Kidney (tissue), 14 donors: Measurements from ENCODE around the gene RETREG1. TPM values are rescaled to one million over a fixed set of nuclear protein-coding genes. Genes with fewer than 3 reads are reported as not detected.
"Not testable (repeated sequence)": the region's sequence is repeated elsewhere in the genome, so short reads cannot be mapped to it uniquely, and the experiment has no call there.

Experiments used
- DNase-seq, 5 donors: peaks; one replicate each; pipeline ENCODE4 v3.0.0-alpha.2; 2013 to 2020
- FAIRE-seq: peaks from 2 replicates; lab custom pipeline; 2012; peaks lifted over from hg19 to GRCh38; lab: Jason Lieb, UNC
- H3K27ac ChIP-seq, 2 donors: one replicate each; pipeline ENCODE4 v1.7.0; 2013; ENCODE audit warnings: low read depth in 2 of 2, low read length in 2 of 2, inconsistent platforms in 1 of 2
- H3K27me3 ChIP-seq: one replicate; pipeline ENCODE4 v1.7.1; 2013; ENCODE audit warnings: low read length, inconsistent platforms; ENCODE audit not compliant: control insufficient read depth, insufficient read depth
- H3K36me3 ChIP-seq, 3 donors: one replicate each; pipeline versions ENCODE4 v1.7.0 to v1.7.1; 2013; ENCODE audit warnings: low read length in 3 of 3, control low read depth in 1 of 3, inconsistent platforms in 1 of 3; ENCODE audit not compliant: insufficient read depth in 3 of 3, control insufficient read depth in 2 of 3
- H3K4me1 ChIP-seq, 3 donors: one replicate each; pipeline versions ENCODE4 v1.7.0 to v1.7.1; 2013; ENCODE audit warnings: low read length in 3 of 3, inconsistent platforms in 1 of 3, low read depth in 1 of 3; ENCODE audit not compliant: control insufficient read depth in 2 of 3, insufficient read depth in 2 of 3
- H3K4me3 ChIP-seq, 3 donors: one replicate each; pipeline versions ENCODE4 v1.7.0 to v1.8.1; 2013; ENCODE audit warnings: low read length in 3 of 3, control low read depth in 1 of 3, inconsistent platforms in 1 of 3
- H3K9ac ChIP-seq, 3 donors: one replicate each; pipeline versions ENCODE4 v1.7.0 to v1.7.1; 2013; ENCODE audit warnings: low read length in 3 of 3, control low read depth in 1 of 3, inconsistent platforms in 1 of 3
- H3K9me3 ChIP-seq, 3 donors: one replicate each; pipeline versions ENCODE4 v1.7.0 to v1.7.1; 2013; ENCODE audit warnings: low read length in 3 of 3, control low read depth in 1 of 3, inconsistent platforms in 1 of 3; ENCODE audit not compliant: control insufficient read depth in 2 of 3, insufficient read depth in 1 of 3
- CTCF ChIP-seq: IDR thresholded peaks from 3 replicates; pipeline ENCODE4 v1.5.1; 2012; ENCODE audit warnings: mild to moderate bottlenecking, moderate library complexity, borderline replicate concordance; ENCODE audit not compliant: insufficient read depth; ENCODE audit errors: extremely low read depth
- intact Hi-C: fragments of 100-400 bp; cut with DNase I; formaldehyde crosslinking; loops from one replicate; pipeline ENCODE4 v1.11.1; 2022
- polyA plus RNA-seq: library from polyadenylated mRNA; stranded (reverse); fragments of 350-450 nt; fragmentation: Illumina TruSeq; extraction: RNeasy Lipid Tissue Mini Kit (QIAGEN cat#74804); gene quantifications from one replicate; pipeline ENCODE4 v1.2.3, GENCODE V29; 2014; ENCODE audit warnings: low read depth, low replicate concordance; ENCODE audit not compliant: insufficient read depth
- total RNA-seq: library from RNA; stranded (reverse); fragmentation: NEBNext Ultra II Directional; extraction: Animal tissue kit (Norgen Biotek cat#: 25700); gene quantifications from one replicate; pipeline ENCODE4 v1.2.1, GENCODE V29; 2021
- donor health status: control.
- donor health status: control.
- donor health status: control.
- donor health status: control.
- donor health status: control.
- donor health status: DM: yes; HTN: yes; CAD: no.
- donor health status: Normal renal cell carcinoma (clear cell type).

Gene RETREG1
- total and polyA plus RNA-seq, 2 donors from 2014 or later, result 53.6 to 104 TPM

DNA sequence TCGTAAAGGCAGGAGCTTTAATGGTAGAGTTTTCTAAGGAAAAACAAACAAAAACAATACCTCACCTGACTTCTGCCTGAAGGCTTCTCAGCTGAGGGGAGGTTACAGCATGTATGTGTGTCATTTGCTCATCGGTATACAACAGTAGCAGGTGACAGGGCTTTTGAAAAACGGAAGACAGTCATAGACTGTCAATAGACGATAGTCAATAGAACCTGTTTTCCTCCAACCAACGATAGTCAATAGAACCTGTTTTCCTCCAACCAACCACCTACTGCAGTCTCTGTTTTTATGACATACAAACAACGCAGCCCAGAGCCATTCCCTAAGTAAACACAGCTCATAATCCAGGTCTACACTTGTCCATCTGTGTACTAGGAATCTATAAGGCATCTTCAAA lies 74.6 kb downstream of the RETREG1 start:
- Histone ChIP-seq H3K27me3 (no peaks in the 10 kb centered on the region), H3K9ac (no peak overlapping the region), H3K36me3 (no peaks in the 10 kb centered on the region), H3K27ac (no peak overlapping the region), H3K4me1 (peaks cover 0 to 22% (median 2%) of the 10 kb centered on the region in 3 donors), H3K9me3 (no peaks in the 10 kb centered on the region), H3K4me3 (no peak overlapping the region)
- intact Hi-C loops, result no loop called here
- TF ChIP-seq CTCF, result no peak
- DNase-seq (no peak), FAIRE-seq (no peak)

DNA sequence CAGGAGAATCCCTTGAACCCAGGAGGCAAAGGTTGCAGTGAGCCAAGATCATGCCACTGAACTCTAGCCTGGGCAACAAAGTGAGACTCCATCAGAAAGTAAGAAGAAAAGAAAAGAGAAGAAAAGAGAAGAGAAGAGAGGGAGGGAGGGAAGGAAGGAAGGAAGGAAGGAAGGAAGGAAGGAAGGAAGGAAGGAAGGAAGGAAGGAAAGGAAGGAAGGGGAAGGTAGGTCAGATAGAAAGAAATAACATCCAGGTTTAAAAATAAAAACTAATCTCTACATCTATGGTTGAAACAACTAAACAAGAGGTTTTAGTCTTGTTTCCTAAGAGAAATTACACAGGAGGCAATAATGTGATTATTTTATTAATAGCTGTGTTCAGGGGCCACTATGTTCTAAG lies 75.2 kb downstream of the RETREG1 start:
- H3K9ac ChIP-seq, intact Hi-C loops, H3K4me3 ChIP-seq, DNase-seq, H3K27me3 ChIP-seq, H3K27ac ChIP-seq, H3K36me3 ChIP-seq, H3K9me3 ChIP-seq, FAIRE-seq: not testable (repeated sequence)
- peaks cover 0 to 22% (median 4%) of the 10 kb centered on the region in 3 donors for H3K4me1 ChIP-seq

GRCh38 chr5:16540421-16540820 lies 76.4 kb downstream of the RETREG1 start:
- H3K27me3 ChIP-seq, result no peaks in the 10 kb centered on the region
- H3K9ac ChIP-seq, result peak overlapping the region in 1 of 3 donors; percentile 60
- H3K9me3 ChIP-seq, result no peaks in the 10 kb centered on the region
- no peak for DNase-seq
- H3K4me1 ChIP-seq, result peaks cover 0 to 22% (median 4%) of the 10 kb centered on the region in 3 donors
- H3K36me3 ChIP-seq, result no peaks in the 10 kb centered on the region
- FAIRE-seq, result no peak
- no peak for TF ChIP-seq CTCF
- H3K27ac ChIP-seq, result peak overlapping the region; percentile 83 to 88
- intact Hi-C loops, result no loop called here
- H3K4me3 ChIP-seq, result peak overlapping the region in 1 of 3 donors; percentile 11

GRCh38 chr5:16539169-16539666 lies 77.6 kb downstream of the RETREG1 start:
- peaks cover 0 to 22% (median 4%) of the 10 kb centered on the region in 3 donors for H3K4me1 ChIP-seq
- no peak for TF ChIP-seq CTCF
- DNase-seq, result peak; percentile 60 to 92 (median 78)
- FAIRE-seq, result no peak
- no peaks in the 10 kb centered on the region for H3K9me3 ChIP-seq
- peak overlapping the region in 1 of 3 donors; percentile 60 for H3K9ac ChIP-seq
- peak overlapping the region; percentile 90 to 92 for H3K27ac ChIP-seq
- no peaks in the 10 kb centered on the region for H3K36me3 ChIP-seq
- intact Hi-C loops, result no loop called here
- no peaks in the 10 kb centered on the region for H3K27me3 ChIP-seq
- peak overlapping the region in 1 of 3 donors; percentile 19 for H3K4me3 ChIP-seq
